T-helper 17 cell (primary cell): ENCODE results near the gene SPPL2B. TPM values are rescaled to one million over a fixed set of nuclear protein-coding genes. Genes with fewer than 3 reads are reported as not detected.

ENCODE experiments used
- ATAC-seq: fragments of 150-1000 bp; cut with Tn5 transposase; 2 replicates; pipeline ENCODE4 v1.10.0; 2021; ENCODE audit warnings: mild to moderate bottlenecking, moderate library complexity
- DNase-seq, 3 donors: peaks; one replicate each; pipeline versions ENCODE4 v3.0.0 to v3.0.0-alpha.2; 2020 to 2021
- H3K9me3 ChIP-seq: one replicate; pipeline ENCODE4 v1.7.0; 2013; ENCODE audit warnings: low read length, mild to moderate bottlenecking; ENCODE audit not compliant: control insufficient read depth, poor library complexity, severe bottlenecking
- H3K27ac Mint-ChIP-seq: one replicate; pipeline ENCODE4 v1.8.0; 2022; ENCODE audit warnings: mild to moderate bottlenecking, moderate library complexity, mixed read lengths
- H3K27me3 Mint-ChIP-seq: one replicate; pipeline ENCODE4 v1.8.0; 2022; ENCODE audit warnings: mixed read lengths
- H3K36me3 Mint-ChIP-seq: one replicate; pipeline ENCODE4 v1.8.0; 2022; ENCODE audit warnings: low read depth, mixed read lengths
- H3K4me1 Mint-ChIP-seq: one replicate; pipeline ENCODE4 v1.8.0; 2022; ENCODE audit warnings: mild to moderate bottlenecking, mixed read lengths
- H3K4me3 Mint-ChIP-seq: one replicate; pipeline ENCODE4 v1.8.0; 2022; ENCODE audit warnings: mild to moderate bottlenecking, moderate library complexity, mixed read lengths
- total RNA-seq, 4 donors: library from RNA in 2 of 4; stranded (reverse) in 2 of 4; gene quantifications; one replicate each; pipeline ENCODE4 v1.2.3 and lab custom pipeline; 2022 to 2026

SPPL2B gene
- total RNA-seq, 2 donors from 2014 or later, result 73.2 to 86.1 TPM

DNA sequence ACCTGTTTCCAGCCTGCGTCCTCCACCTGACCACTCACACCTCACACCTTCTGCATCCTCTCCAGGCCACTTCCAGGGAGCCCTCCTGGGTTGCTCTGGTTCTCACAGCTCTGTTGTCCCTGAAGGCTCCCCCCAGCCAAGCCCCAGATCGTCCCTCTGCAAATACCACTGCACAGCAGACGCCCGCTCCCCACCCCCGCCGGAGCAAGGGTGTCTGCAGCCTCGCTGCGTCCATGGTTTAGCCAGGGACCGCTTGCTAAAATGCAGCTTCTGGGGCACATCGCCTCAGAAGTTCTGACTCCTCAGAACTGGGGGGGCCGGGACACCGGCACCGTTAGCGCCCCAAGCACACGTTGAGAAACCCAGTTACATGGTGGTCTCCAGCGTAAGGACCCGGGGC, 21.5 kb upstream of the SPPL2B start:
- Mint-ChIP-seq H3K27ac (peak overlapping the region; percentile 59), H3K36me3 (peaks cover 4% of the 10 kb centered on the region), H3K4me3 (peak overlapping the region; percentile 53), H3K4me1 (peaks cover 12% of the 10 kb centered on the region), H3K27me3 (peaks cover 66% of the 10 kb centered on the region)
- ATAC-seq (no peak), DNase-seq (no peak)
- H3K9me3 ChIP-seq, result no peaks in the 10 kb centered on the region

DNA sequence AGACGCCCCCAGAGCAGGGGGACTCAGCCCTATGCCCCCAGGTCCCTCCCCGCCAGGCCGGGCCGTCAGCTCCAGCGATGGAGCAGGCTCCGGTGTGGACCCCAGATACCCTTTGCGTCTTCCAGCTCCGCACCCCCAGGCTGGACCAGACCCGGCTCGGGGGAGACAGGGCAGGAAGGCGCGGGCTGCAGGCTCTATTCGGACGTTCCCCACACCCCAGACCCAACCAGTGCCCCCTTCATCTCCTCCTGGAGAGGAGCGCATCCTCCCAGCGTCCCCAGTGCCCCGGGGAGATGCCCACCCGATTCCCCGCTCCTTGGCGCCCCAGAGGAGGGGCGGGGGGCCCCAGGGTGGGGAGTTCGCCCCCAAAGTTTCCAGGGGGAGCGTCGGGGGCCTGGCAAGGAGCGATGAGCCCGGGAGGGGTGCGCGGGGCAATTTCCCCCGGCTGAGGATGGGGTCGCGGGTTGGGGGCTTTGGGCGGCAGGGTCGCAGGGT, 20.9 kb upstream of the SPPL2B start:
- Mint-ChIP-seq H3K36me3 (peaks cover 4% of the 10 kb centered on the region), H3K27me3 (peaks cover 66% of the 10 kb centered on the region), H3K4me3 (peak overlapping the region; percentile 25), H3K27ac (no peak overlapping the region), H3K4me1 (peaks cover 12% of the 10 kb centered on the region)
- H3K9me3 ChIP-seq, result no peaks in the 10 kb centered on the region
- no peak for DNase-seq
- no peak for ATAC-seq

DNA sequence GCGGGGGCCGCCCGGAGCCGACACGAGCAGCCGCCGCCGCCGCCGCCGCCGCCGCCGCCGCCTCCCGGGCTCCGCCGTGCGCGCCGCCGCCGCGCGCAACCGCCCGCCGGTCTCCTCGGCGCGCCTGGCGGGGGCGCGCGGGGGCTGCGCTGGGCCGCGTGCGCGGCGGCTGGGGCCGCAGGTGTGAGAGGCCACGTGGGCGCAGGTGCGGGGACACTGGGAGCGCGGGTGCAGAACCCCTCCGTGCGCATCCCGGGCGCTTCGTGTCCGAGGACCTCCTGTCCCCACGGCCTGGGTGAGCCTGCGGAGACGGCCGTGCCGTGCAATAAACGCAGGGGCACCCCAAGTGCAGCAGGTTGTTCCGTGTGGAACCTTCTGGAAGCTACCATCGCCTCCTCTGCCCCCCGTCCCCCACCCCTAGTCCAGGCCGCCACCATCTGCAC, 20.3 kb upstream of the SPPL2B start, which contains the start of gene LINGO3:
Gene LINGO3, minus strand, starts transcription at position 41 of the 443 bp plus-strand sequence. CDS start 16,378 bp downstream, outside the sequence.
- ATAC-seq, result peak; percentile 34
- Mint-ChIP-seq H3K36me3 (peaks cover 2% of the 10 kb centered on the region), H3K27ac (no peak within 1 kb of the TSS), H3K27me3 (peaks cover 63% of the 10 kb centered on the region), H3K4me3 (peak within 1 kb of the TSS; percentile 87), H3K4me1 (peaks cover 7% of the 10 kb centered on the region)
- no peaks in the 10 kb centered on the region for H3K9me3 ChIP-seq
- no peak for DNase-seq

DNA sequence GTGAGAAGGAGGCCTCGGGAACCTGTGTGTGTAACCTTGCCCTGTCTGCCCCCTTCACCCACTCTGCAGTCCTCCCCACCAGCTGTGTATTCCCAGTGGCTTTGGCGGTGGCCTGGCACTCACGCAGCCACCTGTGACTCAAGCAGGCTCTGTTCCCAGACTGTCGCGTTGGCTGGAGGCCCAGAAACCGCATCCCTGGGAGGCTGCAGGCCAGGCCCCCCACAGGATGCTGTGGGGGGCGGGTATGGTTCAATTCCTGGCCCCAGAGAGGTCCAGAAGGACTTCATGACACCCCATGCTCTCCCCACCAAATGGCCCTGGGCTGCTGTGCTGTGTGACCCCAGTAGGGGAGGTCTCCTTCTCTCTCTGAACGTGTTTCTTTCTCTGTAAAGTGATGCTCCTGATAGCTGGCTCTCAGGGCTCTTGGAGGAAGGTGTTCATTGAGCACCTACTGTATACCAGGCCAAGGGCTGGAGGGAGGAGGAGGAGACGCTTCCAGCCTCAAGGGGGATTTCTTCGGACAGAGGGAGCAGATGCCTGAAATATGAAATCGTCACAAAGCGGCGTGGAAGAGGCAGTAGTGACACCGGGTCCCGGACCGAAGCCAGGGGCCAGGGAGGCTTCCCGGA, 18.6 kb upstream of the SPPL2B start:
- Mint-ChIP-seq H3K4me1 (peaks cover 5% of the 10 kb centered on the region), H3K36me3 (peaks cover 2% of the 10 kb centered on the region), H3K27ac (no peak overlapping the region), H3K4me3 (peak overlapping the region; percentile 47), H3K27me3 (peaks cover 53% of the 10 kb centered on the region)
- DNase-seq (no peak), ATAC-seq (no peak)
- no peaks in the 10 kb centered on the region for H3K9me3 ChIP-seq

DNA sequence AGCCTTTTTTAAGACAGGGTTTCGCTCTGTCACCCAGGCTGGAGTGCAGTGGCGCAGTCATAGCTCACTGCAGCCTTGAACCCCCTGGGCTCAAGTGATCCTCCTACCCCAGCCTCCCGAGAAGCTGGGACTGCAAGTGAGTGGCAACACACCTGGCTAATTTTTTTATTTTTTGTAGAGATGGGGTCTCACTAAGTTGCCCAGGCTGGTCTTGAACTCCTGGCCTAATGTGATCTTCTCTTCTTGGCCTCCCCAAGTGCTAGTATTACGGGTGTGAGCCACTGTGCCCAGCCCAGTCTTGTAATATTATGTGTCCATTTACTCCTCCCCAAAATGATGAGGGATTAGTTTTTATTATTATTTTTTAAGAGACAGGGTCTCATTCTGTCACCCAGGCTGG, 17.4 kb upstream of the SPPL2B start:
- Mint-ChIP-seq H3K27me3 (peaks cover 45% of the 10 kb centered on the region), H3K36me3 (peaks cover 2% of the 10 kb centered on the region), H3K4me1 (peaks cover 5% of the 10 kb centered on the region), H3K27ac (peak overlapping the region; percentile 59), H3K4me3 (no peak overlapping the region)
- ATAC-seq, result no peak
- H3K9me3 ChIP-seq, result no peaks in the 10 kb centered on the region
- no peak for DNase-seq

DNA sequence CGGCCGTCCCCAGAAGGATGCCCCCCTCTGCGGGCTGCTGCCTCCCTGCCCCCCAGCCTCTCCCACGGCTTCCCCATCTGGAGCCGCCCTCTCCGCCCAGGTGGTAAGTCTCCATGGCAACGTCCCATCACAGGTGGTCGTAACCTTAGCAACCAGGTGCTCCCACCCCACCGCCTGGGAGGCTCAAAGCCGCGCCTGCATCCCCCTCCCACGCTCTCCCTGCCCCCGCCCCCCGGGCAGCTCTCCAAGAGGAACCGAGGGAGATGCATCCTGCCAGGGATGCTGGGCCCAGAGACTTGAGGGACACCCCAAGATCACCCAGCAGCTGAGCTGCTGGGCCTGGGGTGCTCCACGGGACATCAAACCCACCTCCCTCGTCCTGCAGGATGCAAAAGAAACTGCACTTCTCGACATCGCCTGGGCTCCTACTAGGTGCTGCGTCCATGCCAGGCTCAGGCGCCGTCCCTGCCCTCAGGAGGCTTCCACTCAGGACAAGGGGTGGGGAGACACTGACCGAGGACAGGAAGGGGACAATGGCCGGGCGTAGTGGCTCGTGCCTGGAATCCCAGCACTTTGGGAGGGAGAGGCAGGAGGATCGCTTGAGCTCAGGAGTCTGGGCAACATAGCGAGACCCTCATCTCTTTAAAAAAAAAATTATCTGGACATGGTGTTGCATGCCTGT, 15.5 kb upstream of the SPPL2B start:
- no peak overlapping the region for H3K4me3 Mint-ChIP-seq
- no peaks in the 10 kb centered on the region for H3K9me3 ChIP-seq
- peaks cover 3% of the 10 kb centered on the region for H3K4me1 Mint-ChIP-seq
- peaks cover 35% of the 10 kb centered on the region for H3K27me3 Mint-ChIP-seq
- no peak for ATAC-seq
- DNase-seq, result no peak
- no peaks in the 10 kb centered on the region for H3K36me3 Mint-ChIP-seq
- H3K27ac Mint-ChIP-seq, result no peak overlapping the region

DNA sequence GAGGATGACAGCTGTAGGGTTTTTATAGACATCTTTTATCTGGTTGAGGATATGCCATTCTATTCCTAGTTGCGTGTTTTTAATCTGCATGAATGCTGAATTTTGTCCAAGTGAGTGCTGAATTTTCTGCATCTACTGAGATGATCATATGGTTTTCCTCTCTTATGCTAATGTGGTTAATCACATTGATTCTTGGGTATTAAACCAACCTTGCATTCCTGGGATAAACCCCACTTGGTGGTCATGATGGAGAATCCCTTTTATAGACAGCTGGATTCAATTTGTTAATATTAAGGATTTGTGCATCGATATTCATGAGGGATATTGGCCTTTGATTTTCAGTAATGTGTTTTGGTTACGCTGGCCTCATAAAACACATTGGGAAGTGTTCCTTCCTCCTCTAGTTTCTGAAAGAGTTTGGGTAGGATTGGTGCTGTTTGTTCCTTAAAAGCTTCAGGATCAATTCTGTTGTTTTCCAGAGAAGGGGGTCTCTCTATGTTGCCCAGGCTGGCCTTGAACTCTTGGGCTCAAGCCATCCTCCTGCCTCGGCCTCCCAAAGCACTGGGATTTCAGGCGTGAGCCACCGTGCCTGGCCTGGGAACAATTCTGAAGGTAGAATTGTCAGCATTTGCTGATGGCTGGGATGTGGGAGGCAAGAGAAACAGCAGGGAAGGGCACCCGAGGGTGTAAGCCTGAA, 13.2 kb upstream of the SPPL2B start:
- DNase-seq, result no peak
- no peak overlapping the region for H3K27ac Mint-ChIP-seq
- no peaks in the 10 kb centered on the region for H3K9me3 ChIP-seq
- no peak for ATAC-seq
- H3K36me3 Mint-ChIP-seq, result no peaks in the 10 kb centered on the region
- H3K4me3 Mint-ChIP-seq, result no peak overlapping the region
- H3K4me1 Mint-ChIP-seq, result no peaks in the 10 kb centered on the region
- peaks cover 14% of the 10 kb centered on the region for H3K27me3 Mint-ChIP-seq

DNA sequence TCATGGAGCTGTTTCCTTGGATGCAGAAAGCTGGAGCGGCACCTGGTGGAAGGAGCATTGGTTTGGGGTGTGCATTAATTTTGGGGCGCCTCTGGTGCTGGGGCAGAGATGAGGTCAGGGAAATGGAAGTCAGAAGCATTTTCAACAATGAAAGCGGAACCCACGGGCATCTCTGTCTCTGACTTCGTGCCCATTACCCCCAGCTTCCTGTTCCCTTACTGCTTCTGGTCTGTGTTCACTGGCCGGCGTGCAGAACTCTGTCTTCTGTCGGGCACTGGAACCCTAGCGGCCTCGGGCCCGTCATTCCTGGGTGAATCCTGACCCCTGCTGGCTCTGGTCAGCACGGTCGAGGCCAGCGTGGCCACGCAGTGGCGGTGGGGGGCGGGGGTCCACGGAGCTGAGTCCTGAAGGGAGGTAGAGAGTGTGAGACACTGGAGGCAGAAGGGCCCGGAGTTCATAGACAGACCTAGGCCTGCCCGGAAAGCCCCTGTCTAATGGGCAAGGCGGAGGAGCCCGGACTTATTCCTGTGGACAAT, 12.6 kb upstream of the SPPL2B start:
- H3K9me3 ChIP-seq, result no peaks in the 10 kb centered on the region
- DNase-seq (no peak), ATAC-seq (peak; percentile 56)
- Mint-ChIP-seq H3K4me1 (no peaks in the 10 kb centered on the region), H3K36me3 (no peaks in the 10 kb centered on the region), H3K4me3 (no peak overlapping the region), H3K27me3 (peaks cover 8% of the 10 kb centered on the region), H3K27ac (no peak overlapping the region)

DNA sequence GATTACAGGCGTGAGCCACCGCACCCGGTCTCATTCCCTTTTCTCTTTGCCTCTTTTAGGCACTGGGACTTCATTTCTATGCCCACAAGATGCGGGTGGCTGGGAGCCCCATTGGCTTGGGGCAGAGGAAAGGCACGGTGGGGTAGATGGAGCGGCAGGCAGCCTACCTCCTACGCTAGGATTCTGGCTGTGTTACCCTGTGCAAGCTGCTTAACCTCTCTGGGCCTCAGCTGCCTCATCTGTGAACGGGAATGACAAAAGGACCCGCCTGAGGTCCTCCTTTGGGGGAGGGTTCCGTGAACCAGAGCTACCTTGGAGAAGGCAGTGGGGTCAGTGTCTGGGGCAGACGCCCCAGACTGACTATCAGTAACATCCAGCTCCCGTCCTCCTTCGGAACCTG, 11.2 kb upstream of the SPPL2B start:
- H3K9me3 ChIP-seq, result no peaks in the 10 kb centered on the region
- no peaks in the 10 kb centered on the region for H3K36me3 Mint-ChIP-seq
- H3K27me3 Mint-ChIP-seq, result peaks cover 7% of the 10 kb centered on the region
- ATAC-seq, result no peak
- no peak for DNase-seq
- H3K4me3 Mint-ChIP-seq, result no peak overlapping the region
- H3K27ac Mint-ChIP-seq, result no peak overlapping the region
- H3K4me1 Mint-ChIP-seq, result no peaks in the 10 kb centered on the region

DNA sequence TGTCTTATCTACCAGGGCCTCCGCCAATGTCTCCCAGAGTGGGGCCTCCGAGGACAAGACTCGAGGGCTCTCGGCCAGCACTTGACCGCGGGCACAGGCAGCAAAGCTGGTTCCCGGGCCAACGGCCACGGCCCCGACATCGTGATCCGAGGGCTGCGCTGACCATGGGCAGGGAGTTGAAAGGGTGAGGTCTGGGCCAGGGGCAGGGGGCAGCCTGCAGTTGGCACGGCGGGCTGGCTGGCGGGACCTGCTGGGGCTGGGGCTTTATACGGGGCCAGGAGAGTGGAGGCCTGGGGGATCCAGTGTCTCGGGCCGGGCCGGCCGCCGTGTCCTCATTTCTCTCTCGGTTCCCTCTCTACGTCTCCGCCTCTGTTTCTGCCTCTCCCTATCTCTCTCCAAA, 10.7 kb upstream of the SPPL2B start:
- no peaks in the 10 kb centered on the region for H3K4me1 Mint-ChIP-seq
- H3K27me3 Mint-ChIP-seq, result peaks cover 7% of the 10 kb centered on the region
- no peaks in the 10 kb centered on the region for H3K36me3 Mint-ChIP-seq
- H3K27ac Mint-ChIP-seq, result no peak overlapping the region
- H3K9me3 ChIP-seq, result no peaks in the 10 kb centered on the region
- DNase-seq (no peak), ATAC-seq (no peak)
- H3K4me3 Mint-ChIP-seq, result no peak overlapping the region

DNA sequence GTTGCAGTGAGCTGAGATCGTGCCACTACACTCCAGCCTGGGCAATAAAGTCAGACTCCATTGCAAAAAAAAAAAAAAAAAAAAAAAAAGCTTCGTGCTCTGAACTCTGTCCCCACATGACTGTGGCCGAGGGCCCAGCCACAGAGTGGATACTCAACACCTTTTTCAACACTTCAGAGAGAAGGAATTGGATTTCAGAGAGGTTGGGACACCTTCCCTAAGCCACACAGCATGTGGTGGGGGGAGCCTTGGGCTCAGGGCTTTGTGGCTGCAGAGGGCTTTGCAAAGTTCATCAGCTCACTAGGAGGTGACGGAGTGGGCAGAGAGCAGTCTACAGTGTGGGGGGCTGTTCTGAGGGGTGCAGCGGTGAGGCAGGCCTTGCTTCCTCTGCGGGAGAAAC, 9.6 kb upstream of the SPPL2B start:
- Mint-ChIP-seq H3K4me3 (no peak overlapping the region), H3K27ac (no peak overlapping the region), H3K4me1 (no peaks in the 10 kb centered on the region), H3K36me3 (no peaks in the 10 kb centered on the region), H3K27me3 (no peaks in the 10 kb centered on the region)
- DNase-seq (no peak), ATAC-seq (no peak)
- no peaks in the 10 kb centered on the region for H3K9me3 ChIP-seq

DNA sequence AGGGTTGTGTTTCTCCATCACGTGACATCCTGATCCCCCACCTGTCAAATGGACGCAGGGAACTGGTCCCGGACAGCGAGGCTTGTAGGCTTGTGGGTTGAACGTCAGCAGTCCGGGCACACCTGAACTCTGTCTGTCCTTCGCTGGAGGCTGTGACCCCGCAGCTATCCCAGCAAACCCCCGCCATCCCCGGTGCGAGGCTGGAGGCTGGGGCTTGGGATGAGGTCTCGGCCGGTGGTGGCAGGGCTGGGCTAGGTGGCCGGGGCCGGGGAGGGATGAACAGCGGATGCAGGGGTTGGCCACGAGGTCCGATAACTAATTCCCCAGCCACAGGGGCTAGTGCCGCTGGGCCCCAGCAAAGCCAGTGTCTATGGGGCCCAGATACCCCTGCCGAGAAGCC, 8.9 kb upstream of the SPPL2B start:
- no peak for DNase-seq
- no peak overlapping the region for H3K27ac Mint-ChIP-seq
- no peaks in the 10 kb centered on the region for H3K9me3 ChIP-seq
- H3K27me3 Mint-ChIP-seq, result no peaks in the 10 kb centered on the region
- H3K4me1 Mint-ChIP-seq, result no peaks in the 10 kb centered on the region
- no peak overlapping the region for H3K4me3 Mint-ChIP-seq
- no peak for ATAC-seq
- no peaks in the 10 kb centered on the region for H3K36me3 Mint-ChIP-seq

DNA sequence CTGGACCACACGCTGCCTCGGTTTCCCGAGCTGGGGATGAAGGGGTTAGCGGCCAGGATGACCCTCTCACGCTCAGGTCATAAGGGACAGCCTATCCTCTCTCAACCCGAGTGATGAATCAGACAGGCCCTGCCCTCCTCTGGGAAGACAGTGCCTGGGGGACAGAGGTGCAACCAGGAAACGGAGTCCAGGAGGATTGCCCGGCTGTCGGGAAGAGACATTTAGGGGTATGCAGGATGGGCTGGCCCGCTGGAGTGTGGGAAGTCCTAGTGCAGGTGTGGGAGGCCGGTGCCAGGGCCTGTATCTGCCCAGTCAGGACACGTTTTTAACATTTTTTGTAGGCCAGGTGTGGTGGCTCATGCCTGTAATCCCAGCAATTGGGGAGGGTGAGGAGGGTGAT, 8.4 kb upstream of the SPPL2B start:
- no peaks in the 10 kb centered on the region for H3K9me3 ChIP-seq
- DNase-seq, result no peak
- no peak for ATAC-seq
- Mint-ChIP-seq H3K27ac (no peak overlapping the region), H3K27me3 (no peaks in the 10 kb centered on the region), H3K36me3 (no peaks in the 10 kb centered on the region), H3K4me3 (no peak overlapping the region), H3K4me1 (no peaks in the 10 kb centered on the region)
